Embryonic facial prominence (tissue), 1 donor: ENCODE results near the gene EIF2D.

ENCODE experiments used
- DNase-seq: peaks from one replicate; pipeline ENCODE4 v3.0.0-alpha.2; 2016; ENCODE audit errors: extremely low spot score

The EIF2D gene

DNA sequence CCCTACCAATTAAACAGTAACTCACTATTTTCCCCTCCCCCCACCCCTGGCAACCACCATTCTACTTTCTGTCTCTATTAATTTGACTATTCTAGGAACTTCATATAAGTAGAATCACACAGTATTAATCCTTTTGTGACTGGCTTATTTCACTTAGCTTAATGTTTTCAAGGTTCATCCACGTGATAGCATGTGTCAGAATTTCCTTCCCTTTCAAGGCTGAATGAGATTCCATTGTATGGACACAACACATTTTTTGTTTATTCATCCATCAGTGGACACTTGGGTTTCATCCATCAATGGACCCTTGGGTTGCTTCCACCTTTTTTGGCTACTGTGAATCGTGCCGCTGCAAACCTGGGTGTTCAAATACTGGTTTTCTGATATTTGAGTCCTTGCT is 41.7 kb downstream of the EIF2D start:
- DNase-seq, result no peak

DNA sequence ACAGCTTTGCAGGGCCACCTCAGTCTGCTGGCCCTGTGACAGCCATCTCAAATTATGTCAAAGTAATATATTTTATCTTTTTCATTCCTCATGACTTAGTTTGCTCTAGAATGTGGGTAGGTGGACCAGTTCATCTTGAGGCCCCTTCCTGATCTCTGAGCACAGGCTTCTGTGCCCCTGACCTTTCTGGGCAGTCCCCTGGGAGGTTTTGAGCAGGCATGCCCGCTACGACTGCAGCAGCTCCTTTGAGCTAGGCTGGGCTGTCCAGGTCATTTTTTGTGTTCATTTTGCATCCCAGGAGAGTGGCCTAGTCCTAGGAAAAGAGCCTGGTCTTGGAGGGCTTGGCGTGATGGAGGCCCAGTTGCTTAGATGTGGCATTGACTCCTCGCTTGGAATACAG is 42.7 kb downstream of the EIF2D start:
- DNase-seq, result no peak

DNA sequence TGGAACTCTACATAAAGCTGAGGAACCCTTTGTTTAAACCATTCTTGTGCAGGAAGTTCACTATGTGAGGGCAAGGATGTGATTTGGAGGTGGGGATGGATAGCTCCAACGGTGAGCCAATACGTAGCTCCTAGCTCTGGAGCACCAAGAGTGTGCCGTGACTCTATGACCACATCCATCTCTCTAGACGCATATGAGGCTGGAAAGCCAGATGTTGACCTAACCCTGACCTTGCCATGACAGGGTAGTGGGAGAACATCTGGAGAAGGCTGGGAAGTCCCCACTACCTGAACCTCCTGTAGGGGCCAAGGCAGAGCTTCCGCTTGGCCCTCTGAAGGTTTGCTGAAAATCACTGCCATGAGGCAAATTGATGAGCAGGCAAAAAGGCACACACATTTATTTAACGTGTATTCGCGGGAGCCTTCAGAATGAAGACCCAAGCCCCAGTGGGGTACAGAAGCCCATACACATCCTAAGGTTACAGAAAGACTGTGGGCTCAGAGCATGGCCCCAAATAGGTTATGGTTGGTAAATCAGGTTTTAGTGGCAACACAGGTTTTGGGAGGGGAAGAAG is 43.4 kb downstream of the EIF2D start:
- no peak for DNase-seq

DNA sequence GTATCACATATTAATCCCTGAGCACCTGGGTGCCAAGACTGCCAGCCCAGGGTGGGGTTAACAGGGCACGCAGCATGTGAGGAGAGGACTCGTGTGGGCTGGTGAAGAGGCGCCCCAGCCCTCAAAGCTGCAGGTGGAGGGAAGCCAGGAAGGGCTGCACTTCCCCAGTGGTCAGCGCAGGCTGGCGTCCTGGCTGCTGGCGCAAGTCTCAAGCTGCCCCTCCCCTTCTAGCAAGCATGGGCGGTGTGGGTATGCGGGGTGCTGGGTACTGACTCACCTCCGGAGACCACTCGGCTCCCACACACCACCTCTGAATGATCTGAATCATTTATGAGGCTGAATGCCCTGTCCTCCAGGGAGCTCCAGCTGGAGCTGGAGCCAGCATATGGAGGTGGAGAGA is 44.0 kb downstream of the EIF2D start:
- no peak for DNase-seq

DNA sequence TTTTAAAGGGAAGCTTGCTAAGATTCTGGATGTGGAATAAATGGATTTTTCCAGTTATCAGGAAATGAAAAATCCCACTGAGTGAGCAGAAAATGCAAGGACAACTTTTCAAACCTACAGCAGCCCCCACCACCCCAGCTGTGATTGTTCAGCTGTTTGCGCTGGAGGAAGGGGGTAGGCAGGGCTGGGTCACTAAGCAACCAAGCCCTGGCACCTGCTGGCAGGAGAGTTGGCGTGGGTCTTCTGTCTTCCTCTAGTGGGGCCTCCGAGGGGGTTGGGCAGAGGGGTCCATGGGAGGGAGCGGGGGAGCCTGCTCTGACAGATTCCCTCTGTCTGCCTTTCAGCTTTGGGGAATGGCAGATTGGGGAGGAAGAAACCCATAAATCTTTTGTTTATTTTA is 45.3 kb downstream of the EIF2D start:
- no peak for DNase-seq

DNA sequence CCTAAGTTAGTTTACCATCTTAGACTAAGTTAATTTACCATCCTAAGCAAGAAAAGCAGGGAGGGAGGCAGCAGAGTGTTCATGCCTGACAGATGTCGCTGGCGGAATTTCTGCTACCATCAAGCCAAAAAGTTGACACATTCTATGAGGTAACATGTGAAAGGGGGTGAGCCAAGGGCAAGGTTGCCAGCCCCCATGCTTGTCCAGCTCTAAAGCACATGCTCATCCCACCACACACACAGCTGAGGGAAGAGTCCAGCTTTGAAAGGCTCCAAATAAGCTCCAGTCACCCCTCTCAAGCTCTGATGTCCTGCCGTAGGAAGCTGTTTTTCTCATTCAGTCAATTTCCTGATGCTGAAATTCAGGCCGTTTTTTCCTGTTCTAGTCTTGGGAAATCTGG is 46.3 kb downstream of the EIF2D start:
- no peak for DNase-seq

DNA sequence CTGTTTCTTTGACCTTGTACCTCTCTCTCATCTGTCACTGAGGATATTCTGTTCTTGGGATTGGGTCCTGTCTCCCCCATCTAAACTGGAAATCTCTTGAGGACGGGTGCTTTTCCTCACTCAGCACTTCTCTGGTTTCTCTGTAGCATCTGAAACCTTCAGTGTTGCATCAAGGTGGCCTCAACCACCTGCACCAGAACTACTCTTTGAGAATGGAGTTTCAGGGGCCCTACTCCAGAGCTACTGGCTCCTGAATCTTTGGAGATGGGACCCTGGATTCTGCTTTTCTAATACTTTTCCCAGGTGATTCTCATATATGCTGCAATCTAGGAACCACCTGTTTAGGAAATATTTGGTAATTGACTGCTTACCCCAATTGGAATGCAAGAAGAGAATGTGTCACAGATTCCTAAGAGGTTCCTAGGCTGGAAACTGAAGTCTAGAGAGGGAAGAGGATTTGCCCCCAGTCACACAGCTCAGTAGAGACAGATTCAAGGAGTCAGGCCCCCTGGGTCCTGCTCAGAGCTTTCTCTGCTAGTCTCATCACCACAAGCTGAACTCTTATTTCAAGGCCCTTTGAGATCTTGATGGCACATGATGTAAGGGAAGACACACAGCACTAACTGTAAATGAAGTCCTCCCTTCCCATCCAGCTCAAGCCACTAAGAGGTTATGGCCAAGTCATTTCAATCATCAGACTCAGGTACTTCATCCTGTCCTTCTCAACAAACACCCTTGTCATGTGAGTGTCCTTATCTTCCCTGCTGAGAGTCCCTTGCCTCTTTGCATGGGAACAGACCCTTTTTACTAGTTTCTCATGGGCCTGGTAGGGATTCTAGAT is 48.7 kb downstream of the EIF2D start:
- DNase-seq, result no peak

DNA sequence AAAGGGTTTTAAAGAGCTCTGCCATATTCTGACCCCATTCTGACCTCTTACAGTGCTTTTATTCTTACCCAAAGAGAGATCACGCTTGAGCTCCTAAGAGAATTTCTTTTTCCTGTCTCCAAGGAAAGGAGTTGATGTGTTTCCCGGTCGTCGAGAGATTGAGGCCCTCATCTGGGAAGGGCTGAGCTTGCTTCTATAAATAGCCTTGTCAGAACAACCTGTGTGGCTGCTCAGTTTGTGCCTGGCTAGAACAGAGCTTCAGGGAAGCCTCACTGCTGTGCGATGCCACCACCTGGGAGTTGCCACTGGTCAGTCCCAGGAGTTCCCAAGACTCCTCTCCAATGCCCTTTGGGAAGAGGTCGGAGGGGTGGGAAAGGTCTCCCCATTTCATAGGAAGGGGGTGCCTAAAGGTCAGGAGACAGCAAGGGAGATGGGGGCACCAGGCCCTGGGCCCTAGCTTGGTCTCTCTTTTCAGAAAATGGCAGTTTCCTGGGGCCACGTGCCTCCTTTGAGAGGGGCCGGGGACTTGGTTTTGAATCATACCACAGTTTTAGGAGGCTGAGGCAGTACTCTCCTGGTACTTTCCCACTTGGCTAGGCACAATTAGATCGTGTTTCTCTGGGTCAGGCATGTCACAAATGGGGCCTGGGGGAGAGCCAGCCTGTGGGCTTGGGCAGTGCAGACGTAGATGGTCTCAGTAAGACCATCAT is 52.1 kb downstream of the EIF2D start:
- DNase-seq, result no peak

DNA sequence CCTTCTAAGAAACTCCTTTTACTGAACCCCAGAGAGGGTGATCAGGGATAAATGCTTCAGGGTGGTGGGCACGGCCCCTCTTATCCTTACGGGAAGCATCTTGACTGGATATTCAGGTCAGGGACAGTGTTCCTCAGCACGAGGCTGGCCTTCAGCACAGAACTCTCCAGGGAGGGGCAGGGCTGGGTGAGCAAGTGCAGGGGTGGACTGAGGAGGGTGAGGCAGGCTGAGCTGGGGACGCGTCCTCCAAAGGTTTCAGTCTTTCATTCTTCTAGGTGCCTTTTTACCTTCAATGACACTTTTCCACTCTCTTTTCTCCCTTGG is 52.6 kb downstream of the EIF2D start:
- DNase-seq, result no peak

DNA sequence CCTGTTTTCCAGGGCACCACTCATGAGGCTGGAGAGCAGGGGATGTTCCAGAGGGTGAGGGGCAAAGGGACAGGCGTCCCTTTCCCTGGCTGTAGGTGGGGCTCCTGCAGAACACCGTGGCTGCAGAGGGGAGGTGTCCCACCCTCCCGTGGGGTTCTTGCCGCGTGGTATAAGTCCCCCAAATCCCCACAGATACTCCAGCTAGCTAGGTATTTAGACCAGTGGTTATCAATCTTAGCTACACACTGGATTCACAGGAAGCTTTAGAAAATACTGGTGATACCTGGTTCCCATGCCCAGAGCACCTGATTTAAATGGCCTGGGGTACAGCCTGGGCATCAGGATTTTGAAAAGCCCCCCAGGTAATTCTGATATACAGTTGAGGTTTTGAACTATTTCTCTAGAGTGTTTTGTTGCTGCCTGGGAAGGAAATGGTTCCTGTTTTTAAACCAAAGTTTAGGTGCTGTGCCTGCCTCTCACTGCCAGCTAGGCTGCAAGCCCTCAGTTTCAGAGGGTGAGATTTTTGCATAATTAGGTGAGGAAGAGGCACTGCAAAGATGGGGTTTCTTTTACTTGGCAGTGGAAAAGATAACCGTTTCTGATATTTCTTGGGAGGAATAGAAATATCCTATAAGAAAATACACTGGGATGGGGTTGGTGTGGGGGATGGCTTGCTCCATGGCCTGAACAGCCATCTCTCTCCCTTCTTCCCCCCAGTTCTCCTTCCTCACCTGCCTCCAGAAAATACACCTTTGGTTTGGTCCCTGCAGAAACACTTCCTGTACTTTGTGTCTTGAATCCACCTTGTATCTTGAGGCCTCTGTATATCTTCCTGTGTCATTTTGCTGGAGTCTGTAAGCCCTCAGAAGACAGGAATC is 53.2 kb downstream of the EIF2D start:
- DNase-seq, result no peak

DNA sequence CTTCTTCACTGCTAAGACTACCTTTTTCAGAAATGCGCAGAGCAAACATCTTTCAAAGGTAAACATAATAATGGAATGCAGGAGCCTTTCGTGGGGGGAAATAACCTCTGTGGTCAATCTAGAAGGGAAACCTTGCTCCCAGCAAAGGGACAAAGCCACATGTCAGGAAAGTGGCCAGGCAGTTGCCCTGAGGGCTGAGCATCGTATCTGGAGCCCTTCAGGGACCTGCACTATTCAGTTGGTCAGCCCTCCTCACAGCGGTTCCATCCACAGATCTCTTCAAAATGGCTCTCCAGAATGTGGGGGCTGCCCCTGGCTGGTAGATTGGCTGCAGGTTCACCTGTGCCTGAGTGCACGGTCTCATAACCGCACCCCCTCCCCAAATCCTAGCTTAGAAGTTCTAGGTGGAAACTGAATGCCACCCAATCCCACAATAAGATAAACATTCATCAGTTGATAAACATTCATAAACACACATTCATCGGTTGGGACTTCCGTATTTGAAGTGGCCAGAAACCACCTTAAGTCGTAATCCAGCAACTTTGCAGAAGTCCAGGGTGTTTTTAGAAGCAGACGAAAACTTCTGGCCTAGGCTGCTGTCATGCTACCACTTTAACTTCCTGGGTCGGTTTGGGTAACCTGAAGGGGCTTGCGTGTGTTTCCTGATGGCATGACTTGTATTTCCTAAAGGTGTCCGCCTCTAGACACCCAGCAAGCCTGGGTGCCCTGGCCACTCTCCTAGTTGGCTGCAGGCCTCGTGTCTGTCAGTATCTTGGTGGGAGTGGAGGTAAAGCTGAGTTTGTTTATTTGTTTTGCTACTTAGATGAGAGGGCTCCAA is 54.4 kb downstream of the EIF2D start:
- DNase-seq, result no peak

DNA sequence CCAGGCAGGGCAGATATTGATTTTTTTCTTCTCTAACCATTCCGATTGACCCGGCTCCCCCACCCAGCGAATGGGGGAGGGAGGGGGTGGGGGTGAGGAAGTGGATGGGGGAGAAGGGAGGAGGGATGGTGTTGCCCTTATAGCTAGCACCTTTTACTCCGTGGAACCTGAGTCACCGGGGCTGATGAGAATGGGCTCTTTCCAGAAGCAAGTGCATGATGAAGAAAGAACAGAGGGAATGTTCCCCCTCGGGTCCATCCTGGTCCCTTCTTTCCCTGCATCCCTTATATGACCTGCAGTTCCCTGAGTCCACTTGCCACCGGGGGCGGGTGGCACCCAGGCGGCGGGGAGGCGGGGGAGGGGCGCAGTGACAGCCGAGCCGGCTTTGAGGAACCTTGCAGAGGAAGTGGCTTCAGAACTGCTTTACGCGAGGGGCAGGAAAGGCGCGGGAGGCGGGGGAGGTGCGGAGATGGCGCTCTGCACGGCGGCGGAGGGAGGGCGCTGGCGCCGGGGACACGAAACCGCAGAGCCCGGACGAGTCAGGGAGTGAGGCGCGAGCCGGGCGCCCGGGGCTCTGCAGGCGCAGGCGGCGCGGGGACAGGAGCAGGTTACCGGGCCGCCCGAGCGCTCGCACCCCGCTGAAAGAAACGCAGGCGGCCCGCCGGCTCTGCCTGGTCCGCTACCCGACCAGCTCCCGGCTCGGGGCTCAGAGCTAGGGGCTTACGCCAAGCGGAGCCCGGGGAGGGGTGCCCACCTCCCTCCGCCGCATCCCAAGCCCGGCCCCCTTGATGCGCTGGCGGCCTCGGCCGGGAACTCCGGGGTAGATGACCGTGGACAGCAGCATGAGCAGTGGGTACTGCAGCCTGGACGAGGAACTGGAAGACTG is 55.3 kb downstream of the EIF2D start:
- no peak for DNase-seq

DNA sequence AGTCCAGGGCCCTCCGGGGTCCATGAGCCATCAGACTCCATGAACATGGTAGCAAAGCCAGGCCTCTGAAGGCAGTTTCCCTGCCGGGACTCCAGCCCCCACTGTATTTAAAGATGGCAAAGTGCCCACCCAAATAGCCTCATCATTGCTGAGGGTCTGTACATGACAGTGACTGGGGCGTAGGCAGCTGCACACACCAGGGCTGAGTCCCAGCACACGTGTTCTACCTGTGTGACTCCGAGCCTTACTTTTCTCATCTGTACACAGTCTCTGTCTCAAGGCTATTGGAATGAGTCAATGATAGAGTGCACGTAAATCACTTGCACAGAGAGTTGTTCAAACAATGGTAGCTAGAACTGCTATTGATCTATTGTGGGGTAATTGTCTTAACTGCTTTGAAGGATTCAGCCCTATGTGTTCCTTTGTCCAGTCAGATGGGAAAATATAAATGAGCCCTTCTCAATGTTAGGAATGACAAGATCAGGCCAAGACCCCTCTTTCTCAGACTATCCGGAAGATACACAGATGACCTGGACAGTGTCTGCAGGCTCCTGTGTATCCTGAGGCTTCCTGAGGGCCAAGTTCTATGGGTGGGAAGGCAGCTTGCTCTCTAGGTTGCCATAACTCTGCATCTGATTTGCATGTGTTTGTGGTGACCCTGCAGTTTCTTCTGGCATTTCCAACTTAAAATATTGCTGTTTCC is 56.1 kb downstream of the EIF2D start:
- no peak for DNase-seq

DNA sequence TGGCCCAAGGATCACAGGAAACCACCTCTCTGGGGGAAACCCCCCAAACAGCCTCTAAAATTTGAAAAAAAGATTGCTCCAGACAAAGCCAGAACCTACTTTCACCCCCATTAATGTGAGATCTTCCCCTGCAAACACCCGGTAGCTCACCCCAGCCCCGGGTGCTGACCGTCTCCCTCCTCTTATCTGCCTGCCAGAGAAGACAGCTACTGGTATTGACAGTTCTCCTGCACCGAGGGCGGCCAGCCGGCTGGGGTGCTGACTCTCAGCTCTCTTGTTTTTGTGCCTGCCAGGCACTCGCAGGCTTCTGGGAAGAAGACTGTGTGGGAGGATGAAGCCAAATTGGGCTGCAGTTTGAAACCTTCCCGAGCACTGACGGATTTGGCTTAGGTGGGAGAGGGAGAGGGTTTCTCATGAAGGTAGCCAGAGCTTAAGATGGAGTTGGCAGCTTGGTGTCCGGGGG is 56.8 kb downstream of the EIF2D start:
- DNase-seq, result no peak

DNA sequence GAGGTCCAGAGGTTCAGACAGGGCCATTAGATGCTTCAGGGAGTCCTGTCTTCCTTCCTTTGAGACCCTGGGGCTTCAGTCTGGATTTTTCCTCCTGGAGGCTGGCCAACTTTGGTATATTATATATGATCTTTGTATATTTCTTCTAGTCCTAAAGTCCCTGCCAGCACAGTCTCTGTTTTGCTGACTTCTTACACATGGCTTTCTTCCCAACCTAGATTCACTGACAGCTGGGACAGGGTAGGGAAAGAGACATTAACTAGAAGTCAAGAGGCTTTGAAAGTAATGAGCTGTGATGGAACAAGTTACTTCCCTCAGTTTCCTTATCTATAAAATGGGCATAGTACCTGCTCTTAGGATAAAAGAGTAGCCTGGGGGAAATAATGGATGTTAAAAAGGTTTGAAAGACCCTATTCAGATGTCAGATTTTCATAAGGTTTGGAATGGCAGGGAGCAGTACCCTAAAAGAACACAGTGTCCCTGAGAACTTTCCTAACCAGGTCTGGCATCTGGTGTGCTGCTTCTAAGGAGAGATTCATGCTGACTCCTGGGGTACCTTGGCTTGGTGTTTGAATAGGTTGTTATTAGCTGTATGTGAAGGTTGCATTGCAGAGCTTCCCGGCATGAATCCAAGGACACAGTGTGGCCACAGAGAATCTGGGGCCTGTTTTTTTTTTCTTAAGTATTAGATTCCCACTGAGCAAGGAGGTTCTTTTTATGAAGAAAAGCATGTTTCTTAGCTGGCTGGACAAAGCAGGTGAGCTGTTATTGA is 57.4 kb downstream of the EIF2D start:
- no peak for DNase-seq

DNA sequence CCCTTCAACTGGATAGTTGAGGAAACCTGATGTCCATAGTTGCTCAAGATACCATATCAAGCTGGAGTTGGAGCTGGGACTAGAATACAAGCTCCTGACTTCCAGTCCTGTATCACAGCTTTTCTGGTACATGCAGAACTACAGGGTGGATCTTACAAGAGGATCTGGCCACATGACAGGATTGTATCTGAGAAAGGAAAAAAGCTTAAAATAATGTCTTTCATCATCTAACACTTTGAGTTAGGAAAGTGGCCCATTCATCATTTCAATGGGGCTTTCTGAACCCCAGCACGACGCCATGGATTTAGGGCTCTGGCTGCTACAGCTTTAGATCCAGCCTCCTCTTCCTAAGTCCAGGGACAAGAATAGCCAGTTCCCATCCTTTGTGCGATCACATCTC is 58.1 kb downstream of the EIF2D start:
- DNase-seq, result no peak

DNA sequence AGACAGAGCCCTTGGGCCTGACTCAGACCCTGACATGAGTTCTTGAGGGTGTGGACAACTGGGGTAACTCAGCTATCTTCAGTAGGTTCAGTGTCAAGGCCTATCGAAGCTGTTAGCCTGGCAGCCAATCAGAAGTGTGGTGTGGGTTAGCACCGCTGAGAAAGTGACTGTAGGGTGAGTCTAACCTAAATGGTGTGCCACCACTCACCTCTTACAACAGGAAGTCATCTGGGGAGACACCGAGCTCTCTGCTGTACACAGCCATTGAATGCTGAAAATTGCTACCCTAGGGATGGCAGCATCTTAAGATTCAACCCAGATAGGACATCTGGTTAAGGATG is 60.3 kb downstream of the EIF2D start:
- DNase-seq, result no peak

DNA sequence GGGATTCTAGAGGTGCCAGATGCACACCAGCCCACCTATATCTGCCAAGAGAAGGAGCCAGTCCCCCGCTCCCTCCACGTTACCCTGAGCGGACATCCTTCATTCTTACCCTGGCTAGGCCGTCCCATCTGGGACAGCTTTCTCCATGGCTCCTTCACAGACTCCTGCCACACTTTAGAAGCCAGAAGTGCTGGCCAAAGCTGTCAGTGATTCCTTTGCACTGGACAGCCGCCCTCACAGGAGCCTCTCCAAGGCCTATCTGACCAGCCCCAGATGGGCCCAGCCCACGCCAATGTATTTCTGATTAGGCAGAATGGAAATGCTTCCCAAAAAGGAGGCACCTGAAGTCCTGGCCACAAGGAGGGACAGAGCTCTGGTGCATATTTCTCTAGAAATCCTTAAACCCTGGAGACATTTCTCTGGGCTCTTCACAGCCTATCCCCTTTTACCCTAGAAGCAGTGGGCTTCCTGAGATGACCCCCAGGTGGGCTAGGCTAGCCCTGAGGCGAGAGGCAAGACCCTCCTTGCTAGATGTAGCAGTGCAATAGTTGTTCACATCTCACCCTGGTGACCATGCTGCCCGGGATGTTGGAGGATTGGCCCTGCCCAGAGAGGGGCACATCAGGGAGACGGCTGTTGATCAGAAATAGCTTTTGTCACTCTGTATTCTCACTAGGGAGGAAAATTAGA is 60.8 kb downstream of the EIF2D start:
- no peak for DNase-seq
